HG02798 (cell line): ENCODE results near the gene FAM168A.

ENCODE experiments used
- ATAC-seq: cut with Tn5 transposase; IDR thresholded peaks from one replicate; pipeline ENCODE4 v1.9.1; 2021; ENCODE audit warnings: mild to moderate bottlenecking; ENCODE audit not compliant: unreplicated experiment, poor library complexity

The FAM168A gene

DNA sequence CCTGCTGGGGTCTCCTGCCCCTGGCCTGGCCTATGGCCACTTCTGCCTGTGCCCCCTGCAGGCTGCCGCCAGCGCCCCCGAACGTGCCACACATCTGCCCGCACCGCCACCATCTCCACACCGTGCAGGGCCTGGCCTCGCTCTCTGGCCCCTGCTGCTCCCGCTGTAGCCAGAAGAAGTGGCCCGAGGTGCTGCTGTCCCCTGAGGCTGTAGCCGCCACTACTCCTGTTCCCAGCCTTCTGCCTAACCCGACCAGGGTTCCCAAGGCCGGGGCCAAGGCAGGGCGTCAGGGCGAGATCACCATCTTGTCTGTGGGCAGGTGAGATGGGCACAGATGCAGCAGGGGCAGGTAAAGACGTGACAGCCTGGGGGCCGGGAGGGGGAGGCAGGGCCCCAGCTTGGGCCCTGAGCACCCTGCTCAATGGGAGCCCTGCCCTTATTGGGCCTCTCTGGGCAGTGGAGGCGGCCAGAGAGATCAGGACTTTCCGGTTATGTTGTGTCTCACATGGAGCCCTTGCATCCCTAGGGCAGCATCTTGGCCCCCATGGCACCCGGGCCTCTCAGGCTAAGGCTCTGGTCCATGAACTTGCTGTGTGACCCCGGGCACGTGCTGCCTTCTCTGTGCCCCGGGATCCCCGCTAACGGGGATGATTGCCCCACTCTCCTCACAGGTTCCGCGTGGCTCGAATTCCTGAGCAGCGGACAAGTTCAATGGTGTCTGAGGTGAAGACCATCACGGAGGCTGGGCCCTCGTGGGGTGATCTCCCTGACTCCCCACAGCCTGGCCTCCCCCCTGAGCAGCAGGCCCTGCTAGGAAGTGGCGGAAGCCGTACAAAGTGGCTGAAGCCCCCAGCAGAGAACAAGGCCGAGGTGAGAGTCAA, 203.3 kb downstream of the FAM168A start:
- no peak for ATAC-seq

DNA sequence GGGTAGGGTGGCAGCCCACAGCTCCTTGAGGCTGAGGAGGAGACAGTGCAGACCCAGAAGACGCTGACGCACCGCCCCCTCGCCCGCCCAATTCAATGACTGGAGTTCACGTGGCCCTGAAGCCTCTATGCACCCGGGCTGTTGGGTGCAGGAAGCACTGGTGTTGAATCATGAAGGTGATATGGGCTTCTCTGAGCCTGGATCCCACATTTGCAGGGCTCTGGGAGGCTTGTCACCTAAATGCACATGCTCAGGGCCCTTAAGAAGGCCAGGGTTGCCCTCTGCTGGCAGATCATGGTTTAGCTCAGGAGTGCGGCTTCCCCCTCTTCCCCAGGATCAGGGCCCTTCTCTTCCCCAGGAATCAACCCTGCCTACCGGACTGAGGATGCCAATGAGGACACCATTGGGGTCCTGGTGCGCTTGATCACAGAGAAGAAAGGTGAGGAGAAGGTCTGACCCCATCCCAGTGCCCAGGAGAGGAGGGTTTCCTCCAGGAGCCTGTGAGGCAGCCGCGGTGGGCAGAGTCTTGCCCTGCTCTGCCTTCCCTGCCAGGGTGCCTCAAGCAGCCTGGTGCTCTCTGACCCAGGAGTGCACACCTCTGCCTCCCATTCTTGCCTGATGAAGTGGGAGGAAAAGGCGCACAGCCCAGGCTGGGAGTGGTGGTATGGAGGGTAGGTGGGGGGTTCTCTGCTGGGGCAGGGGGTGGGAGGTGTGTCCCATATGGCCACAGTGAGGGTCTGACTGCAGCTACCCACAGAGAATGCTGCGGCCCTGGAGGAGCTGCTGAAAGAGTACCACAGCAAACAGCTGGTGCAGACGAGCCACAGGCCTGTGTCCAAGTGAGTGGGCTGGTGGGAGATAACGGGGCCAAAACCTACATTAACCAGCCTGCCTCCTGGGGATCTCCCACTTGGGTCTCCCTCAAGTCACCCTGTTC, 204.2 kb downstream of the FAM168A start:
- ATAC-seq = no peak

DNA sequence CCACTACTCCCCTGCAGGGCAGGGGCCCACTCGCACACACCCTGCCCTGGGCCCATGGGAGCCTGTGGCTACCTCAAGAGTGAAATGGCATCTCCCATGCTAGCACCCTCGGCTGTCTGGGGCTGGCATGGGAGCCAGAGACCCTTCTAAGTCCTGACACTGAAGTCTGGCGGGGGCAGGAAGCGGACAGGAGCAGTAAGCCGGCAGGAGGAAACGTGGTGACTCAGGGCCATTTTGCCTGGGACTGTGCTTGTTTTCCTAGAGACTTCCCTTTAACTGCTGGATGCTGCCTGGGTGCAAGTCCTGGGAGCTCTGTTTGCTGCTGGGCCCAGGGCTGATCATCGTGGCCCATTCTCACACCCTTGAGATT, 204.9 kb downstream of the FAM168A start:
- no peak for ATAC-seq

DNA sequence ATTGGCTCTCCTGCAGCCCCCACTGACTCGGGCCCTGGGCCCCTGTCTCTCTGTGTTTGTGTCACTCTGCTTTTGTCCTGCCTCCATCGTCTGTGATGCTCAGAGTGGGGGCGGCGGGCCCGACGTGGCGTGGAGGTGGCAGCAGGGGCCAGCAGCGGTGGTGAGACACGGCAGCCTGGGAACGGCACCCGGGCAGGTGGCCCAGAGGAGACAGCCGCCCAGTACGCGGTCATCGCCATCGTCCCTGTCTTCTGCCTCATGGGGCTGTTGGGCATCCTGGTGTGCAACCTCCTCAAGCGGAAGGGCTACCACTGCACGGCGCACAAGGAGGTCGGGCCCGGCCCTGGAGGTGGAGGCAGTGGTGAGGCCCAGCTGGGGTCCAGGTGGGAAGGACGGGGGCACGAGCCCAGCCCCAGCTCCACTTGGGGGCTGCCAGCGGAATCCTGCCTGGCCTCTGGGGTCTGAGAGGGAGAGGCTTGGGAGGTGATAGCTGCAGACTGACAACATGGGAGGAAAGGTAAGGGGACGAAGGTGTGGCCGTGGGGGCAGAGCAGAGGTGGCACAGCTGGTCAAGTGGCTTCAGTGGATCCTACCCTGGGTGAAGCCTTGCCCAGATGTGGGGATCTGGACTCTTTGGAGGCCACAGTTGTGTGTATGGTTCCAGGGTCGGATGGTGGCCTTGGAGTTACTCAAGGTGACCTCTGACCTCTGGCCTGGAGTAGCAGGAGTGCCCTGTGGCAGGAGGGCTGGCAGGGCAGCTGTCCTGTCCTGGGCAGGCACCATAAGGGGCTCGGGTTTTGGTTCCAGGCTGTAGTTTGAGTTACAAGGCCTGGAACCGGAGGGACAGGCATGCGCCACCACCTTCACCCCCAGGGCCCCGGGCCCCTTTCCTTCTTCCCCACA, 205.6 kb downstream of the FAM168A start:
- ATAC-seq = no peak

DNA sequence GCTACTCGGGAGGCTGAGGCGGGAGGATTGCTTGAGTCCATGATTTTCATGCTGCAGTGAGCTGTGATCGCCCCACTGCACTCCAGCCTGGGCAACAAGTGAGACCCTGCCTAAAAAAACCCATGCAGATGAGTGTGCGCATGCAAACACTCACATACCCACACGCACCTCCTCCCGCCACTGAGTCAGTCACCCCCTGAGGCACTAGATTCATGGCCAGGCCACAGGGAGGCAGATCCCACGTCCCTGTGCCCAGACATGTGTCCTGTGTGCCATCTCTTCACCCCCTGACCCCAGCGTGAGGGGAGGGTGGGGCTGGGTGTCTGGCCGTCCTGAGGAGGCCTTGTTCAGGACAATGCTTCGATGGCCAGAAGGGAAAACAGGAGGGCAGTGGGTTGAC, 206.2 kb downstream of the FAM168A start:
- ATAC-seq = no peak

DNA sequence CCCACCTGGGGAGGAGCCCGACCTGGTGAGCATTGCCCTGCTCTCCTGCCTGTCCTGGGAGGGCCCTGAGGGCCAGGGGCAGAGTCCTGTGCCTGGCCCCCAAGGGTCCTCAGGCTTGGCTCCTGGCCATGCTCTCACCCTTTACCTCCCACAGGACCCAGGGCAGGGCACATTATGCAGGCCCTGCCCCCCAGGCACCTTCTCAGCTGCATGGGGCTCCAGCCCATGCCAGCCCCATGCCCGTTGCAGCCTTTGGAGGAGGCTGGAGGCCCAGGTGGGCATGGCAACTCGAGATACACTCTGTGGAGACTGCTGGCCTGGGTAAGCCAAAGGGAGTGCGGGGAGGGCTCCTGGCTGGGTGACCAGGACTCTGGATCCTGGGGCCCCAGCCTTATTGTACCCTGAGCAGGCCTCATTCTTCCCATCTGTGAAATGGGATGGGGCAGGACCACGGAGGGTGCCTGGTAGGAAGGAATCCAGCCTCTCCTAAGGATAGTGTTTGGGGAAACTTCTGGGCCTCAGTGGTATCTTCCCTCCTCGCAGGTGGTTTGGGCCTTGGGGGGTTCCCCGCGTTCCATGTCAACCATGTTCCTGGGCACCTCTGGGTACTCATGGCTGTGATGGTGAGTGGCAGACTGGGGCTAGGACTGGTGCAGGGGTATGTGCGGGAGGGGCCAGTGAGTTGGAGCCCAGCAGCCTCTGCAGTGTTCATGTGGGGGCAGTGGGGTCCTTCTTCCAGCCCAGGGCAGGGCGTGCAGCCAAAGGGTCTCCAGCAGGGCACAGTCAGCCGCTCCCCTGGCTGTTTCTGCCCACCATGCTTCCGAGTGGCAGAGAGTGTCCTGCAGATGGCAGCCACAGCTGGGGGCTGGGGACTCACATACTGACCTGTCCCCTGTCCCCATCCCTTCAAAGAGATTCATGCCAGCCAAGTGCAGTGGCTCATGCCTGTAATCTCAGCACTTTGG, 207.0 kb downstream of the FAM168A start:
- no peak for ATAC-seq

DNA sequence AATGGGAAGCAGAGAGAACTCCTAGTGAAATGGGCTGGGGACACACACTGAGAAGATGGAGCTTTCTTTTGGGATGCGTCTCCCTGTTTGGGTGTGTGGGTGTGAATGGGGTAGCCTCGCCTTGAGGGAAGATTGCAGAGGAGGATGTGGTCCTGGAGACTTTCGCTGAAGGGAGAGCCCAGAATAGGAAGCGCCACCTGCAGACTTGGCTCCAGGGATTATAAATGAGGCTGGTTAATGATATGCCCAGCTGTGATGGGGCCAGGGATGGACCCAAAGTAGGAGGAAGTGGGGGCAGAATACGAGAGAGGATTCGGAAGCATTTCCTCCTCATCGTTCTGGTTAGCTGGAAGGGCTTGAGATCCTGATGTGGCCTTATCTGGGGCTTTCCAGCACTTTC, 208.0 kb downstream of the FAM168A start:
- ATAC-seq = no peak

DNA sequence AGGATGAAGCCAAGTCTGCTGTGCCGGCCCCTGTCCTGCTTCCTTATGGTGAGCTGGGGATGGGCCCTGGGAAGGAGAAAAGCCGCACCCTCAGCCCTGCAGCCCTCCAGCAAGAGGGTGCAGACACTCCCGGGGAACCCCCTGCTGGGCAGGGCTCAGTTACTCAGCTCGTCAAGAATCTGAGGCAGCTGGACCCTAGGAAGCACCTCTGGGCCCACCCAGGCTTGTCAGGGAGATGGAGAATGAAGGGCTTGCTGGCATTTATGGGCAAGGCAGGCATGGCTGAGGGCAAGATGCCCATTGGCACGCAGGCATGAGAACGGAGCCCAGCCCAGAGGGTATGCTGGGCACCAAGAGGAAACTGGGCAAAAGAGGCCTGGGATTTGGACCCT, 208.8 kb downstream of the FAM168A start:
- no peak for ATAC-seq

DNA sequence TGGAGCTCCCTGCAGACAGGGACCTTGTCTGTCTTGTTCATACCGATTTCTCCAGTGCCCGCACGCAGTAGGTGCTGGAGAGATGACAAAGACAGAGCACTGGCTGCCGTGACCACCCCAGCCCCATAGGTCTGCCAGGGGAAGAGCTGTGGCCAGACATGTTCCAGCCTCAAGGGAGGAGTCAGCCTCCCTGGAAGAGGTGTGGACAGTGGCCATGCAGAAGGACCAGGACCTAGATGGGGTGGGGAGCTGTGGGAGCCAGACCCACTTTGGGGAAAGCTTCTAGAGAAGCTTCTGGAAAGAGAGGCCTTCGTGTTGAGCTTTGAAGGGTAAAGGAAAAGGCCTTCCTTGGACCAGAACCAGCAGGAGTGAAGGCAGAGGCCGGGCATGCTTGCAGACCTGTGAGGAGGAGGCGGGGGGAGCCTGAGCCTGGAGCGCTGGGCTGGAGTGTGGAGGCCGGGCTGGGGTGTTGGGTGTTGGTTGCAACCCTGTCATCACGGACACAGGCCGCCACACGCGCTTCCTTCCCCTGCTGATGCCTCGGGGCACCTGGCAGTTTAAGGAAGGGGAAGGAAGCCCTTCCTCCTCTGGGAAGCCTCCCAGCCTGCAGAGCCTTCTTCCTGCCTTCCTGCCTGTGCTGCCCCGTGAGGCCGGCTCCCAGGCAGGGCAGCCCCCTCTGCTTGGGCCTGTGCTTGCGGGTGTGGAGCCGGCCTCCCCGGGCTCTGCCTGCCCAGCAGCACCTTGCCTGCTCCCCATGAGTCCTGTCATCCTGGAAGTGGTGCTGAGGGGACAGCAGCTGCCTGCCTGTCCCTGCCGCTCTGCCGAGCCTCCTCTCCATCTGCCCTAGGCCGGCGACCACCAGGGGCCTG, 209.4 kb downstream of the FAM168A start:
- ATAC-seq = no peak

DNA sequence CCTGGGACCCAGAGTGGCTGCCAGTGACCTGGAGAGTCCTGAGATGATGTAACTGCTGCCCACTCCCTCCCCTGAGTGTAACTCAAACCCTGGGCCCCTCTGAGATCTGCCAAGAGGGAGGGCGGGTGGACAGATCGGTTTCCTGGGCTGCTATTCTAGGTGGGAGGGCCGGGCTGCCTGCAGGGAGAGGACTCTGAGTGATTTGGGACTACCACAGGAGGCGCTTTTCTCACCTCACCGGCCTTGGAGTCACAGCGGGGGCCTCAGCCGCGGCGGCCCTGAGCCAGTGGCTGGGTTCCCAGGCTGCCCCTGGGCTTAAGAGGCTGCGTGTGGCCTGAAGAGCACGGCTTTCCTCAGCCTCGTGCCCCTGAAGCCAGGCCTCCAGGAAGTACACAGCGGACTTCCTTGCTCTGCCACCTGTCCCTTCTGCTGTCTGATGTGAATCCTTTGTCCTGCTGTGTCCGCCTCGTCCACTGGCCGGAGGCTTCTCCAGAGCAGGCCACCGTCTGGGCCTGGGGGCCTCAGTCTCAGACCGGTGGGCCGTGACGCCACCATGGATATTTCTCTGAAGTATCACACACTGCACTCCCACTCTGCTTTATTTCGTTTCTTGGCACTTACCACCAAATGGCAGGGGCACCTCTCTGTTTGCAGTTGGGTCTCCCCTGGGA, 210.2 kb downstream of the FAM168A start:
- no peak for ATAC-seq

DNA sequence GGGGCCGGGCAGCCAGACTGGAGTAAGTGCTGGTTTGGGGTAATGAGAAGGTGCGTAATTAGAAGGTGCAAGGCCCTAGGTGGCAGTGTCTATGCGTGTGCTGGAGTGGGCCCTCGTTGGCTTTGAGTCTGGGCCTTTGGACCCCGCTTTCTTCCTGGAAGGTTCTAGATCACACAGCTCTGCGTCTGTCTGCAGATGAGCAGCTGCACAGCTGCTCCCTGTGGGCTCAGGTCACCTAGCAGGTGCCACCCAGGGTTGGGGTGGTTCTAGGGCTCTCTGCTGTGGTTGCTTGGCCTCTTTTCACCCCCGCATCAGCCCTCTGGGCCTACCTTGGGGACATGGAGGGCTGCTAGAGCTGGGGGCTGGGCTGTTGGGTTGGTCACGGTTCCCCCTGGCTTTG, 211.4 kb downstream of the FAM168A start:
- ATAC-seq = no peak

DNA sequence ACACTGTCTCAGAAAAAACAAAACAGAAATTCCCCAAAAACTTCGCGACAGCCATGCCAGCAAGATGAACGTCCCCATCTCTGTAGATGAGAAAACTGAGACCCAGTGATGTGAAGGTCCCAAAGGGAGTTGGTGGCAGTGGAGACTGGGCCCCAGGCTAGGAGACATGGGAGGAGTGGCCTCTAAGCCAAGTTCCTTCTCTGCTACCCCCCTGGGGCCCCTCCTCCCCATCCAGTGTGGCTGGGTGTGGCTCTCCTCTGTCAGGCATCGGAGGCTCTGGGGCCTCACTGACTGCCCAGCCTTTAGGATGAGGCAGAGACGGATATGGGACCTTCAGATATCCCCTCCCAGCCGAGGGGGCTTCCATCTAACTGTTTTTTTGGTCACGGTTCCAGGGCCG, 211.9 kb downstream of the FAM168A start:
- ATAC-seq = no peak

DNA sequence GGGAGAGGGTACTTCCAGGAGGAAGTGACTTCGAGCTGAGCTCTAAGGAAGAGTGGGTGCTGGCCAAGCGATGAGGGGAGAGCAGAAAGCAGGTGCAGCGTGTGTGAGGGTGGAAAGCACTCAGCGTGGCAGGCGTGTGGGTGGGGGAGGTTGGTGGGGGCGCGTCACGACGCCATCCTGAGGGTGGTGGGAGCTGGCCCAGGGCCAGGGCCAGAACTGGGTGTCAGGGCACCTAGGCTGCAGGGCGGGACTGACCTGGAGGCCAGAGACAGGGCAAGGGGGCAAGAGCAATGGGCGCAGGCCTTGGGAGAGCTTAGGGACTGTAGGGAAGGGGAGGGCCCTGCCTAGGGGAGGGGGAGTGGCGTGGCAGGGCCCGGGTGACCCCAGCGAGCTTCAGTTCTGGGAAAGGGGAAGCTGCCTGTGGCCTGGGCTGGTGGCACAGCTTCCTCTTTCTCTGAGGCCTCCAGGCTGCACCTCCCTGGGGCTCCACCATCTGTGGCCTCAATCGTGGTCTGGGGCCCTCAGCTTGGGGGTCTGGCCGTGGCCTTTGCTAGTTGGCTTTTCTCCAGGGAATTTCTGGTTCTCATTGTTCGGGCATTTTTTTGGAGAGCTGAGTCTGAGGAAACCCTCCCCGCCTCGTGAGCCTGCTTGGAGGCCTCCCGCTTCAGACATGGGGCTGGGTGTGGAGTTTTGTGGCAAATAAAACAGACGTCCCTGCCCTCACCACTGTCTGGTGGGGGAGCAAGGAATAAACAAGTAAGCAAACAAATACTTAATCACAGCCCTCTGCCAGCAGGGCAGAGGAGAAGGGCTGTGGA, 212.8 kb downstream of the FAM168A start:
- peak; percentile 46 for ATAC-seq

DNA sequence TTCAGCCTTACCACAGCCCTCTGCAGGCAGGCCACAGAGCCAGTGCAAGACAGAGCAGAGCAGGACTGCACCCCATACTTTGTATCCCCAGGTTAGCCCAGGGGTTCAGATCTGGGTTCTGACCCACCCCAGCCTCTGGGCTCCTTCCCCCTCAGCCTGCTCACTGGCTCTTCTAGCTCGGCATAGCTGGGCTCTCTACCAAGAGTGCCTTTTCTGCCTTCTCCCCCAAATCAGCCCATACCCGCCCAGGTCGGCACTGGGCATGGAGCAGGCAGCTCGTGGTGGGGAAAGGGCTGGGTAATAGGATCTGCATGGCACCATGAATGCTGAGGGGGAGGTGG, 213.4 kb downstream of the FAM168A start:
- no peak for ATAC-seq

DNA sequence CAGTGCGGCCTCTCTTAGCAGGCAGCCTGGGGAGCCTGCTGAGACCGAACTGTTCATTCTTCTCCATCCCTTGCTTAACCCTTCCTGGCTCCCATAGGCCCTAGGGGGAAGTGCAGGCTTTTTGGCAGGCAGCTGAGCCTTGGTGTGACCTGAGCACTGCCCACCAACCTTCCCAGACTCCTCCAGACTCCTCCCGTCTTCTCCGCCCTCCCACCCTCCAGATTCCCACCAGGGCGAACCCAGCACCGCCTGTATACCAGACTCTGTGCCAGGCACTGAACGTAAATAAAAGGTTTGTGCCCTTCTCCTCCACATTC, 213.8 kb downstream of the FAM168A start:
- ATAC-seq = no peak

DNA sequence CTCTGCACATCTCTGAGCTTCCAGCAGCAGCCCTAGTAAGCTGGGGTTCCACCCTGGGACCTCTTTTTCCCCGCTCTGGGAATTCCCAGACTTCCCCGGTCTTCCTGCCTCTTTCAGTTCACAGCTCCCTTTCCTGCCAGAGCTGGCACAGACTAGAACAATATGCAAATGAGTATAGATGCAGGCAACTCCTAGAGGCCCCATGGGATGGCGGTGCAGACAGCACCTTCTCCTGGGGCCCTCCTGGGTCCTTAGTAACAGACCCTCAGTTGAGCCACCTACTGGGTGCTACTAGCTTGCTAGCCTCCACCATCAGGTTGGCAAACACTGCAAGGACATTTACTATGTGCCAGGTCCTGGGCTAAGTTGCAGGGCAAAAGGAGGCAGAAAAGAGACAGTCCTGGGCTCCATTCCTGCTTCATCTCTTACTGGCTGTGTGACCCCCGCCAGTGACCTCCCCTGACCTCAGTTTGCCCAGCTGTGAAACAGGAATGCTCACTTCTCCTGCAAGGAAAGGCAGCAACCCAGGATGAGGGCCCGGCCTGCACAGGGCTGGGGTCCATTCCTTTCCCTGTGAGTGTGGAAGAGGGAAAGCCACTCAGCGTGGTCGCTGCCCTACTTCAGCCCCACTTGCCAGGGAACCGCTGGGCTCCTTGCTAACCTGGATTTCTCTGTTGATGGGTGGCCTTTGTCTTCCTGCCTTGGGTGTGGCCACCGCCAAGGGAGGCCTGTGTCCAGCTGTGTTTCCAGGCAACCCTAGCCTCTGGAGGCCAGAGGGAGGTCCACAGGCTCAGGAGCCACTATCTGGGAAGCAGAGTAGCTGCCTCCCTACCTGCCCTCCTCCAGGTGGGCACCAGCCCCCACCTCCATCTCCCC, 214.4 kb downstream of the FAM168A start:
- no peak for ATAC-seq
